Fibroblast of the conjunctiva (primary cell): ENCODE results near the gene DNAH17.

Experiments
- DNase-seq: peaks from one replicate; pipeline ENCODE4 v3.0.0-alpha.2; 2010; ENCODE audit warnings: low read depth

DNAH17 gene

GRCh38 chr17:78390241-78391050, 186.8 kb downstream of the DNAH17 start:
- DNase-seq: no peak

- DNase-seq: no peak
These were observed 188.9 kb downstream of the DNAH17 start for GRCh38 chr17:78387977-78388941.

- DNase-seq: no peak
These were observed 192.6 kb downstream of the DNAH17 start for GRCh38 chr17:78384479-78385175.

- DNase-seq: peak; percentile 88
These were observed 193.3 kb downstream of the DNAH17 start for GRCh38 chr17:78383725-78384471.

GRCh38 chr17:78381601-78382232, 195.5 kb downstream of the DNAH17 start:
- DNase-seq: no peak

GRCh38 chr17:78380370-78380769, 196.8 kb downstream of the DNAH17 start:
- no peak for DNase-seq

GRCh38 chr17:78379131-78379491, 198.1 kb downstream of the DNAH17 start:
- no peak for DNase-seq

GRCh38 chr17:78378225-78379130, 198.7 kb downstream of the DNAH17 start, which contains the start of gene PGS1:
Gene PGS1, plus strand, starts transcription at chr17:78378649. Its CDS starts 17 bp downstream, at chr17:78378666.
- DNase-seq: no peak

- DNase-seq: no peak
These were observed 199.4 kb downstream of the DNAH17 start for GRCh38 chr17:78377858-78378224.

GRCh38 chr17:78376161-78376560, 201.0 kb downstream of the DNAH17 start:
- no peak for DNase-seq

GRCh38 chr17:78375401-78376151, 201.6 kb downstream of the DNAH17 start:
- peak; percentile 86 for DNase-seq

GRCh38 chr17:78374631-78375274, 202.4 kb downstream of the DNAH17 start:
- DNase-seq: no peak

GRCh38 chr17:78374189-78374588, 203.0 kb downstream of the DNAH17 start:
- DNase-seq: no peak
